Stimulated activated CD8-positive, alpha-beta memory T cell treated with anti-CD3 and anti-CD28 coated beads, Interleukin-4, amount 100 ng/mL, for 24 hours (primary cell): ENCODE data around the gene RGS7.
"Not testable (repeated sequence)": the region's sequence is repeated elsewhere in the genome, so short reads cannot be mapped to it uniquely, and the experiment has no call there.

Experiments
- DNase-seq: peaks from one replicate; pipeline ENCODE4 v3.0.0-alpha.2; 2020; ENCODE audit warnings: low read depth

RGS7 gene

GRCh38 chr1:240772131-240772530 is 584.9 kb downstream of the RGS7 start:
- DNase-seq = no peak

- DNase-seq = no peak
These were observed 585.6 kb downstream of the RGS7 start for GRCh38 chr1:240771450-240771849.

GRCh38 chr1:240768979-240769378 is 588.0 kb downstream of the RGS7 start:
- no peak for DNase-seq

GRCh38 chr1:240766831-240767230 is 590.2 kb downstream of the RGS7 start:
- DNase-seq = no peak

GRCh38 chr1:240765732-240766363 is 591.2 kb downstream of the RGS7 start:
- no peak for DNase-seq

- no peak for DNase-seq
These were observed 593.2 kb downstream of the RGS7 start for GRCh38 chr1:240763771-240764170.

- DNase-seq = not testable (repeated sequence)
These were observed 593.9 kb downstream of the RGS7 start for GRCh38 chr1:240763095-240763494.

GRCh38 chr1:240762471-240762987 is 594.5 kb downstream of the RGS7 start:
- DNase-seq = not testable (repeated sequence)

GRCh38 chr1:240758777-240759176 is 598.2 kb downstream of the RGS7 start:
- not testable (repeated sequence) for DNase-seq

- DNase-seq = no peak
These were observed 598.7 kb downstream of the RGS7 start for GRCh38 chr1:240758296-240758695.

- no peak for DNase-seq
These were observed 609.1 kb downstream of the RGS7 start for GRCh38 chr1:240747907-240748306.

GRCh38 chr1:240743705-240744104 is 613.3 kb downstream of the RGS7 start:
- no peak for DNase-seq

- no peak for DNase-seq
These were observed 617.3 kb downstream of the RGS7 start for GRCh38 chr1:240739754-240740153.

GRCh38 chr1:240739139-240739538 is 617.9 kb downstream of the RGS7 start:
- no peak for DNase-seq

- no peak for DNase-seq
These were observed 619.2 kb downstream of the RGS7 start for GRCh38 chr1:240737766-240738265.

- no peak for DNase-seq
These were observed 619.7 kb downstream of the RGS7 start for GRCh38 chr1:240737298-240737697.

GRCh38 chr1:240734705-240735104 is 622.3 kb downstream of the RGS7 start:
- DNase-seq = not testable (repeated sequence)

GRCh38 chr1:240734001-240734400 is 623.0 kb downstream of the RGS7 start:
- no peak for DNase-seq

- DNase-seq = no peak
These were observed 624.6 kb downstream of the RGS7 start for GRCh38 chr1:240732390-240732789.
